NT2/D1 (cell line): ENCODE data around the gene LRRFIP1.

Source experiments
- DNase-seq: peaks from one replicate; pipeline ENCODE4 v3.0.0-alpha.2; 2011; ENCODE audit warnings: low read depth, low spot score
- H3K27me3 ChIP-seq: 2 replicates; pipeline ENCODE4 v1.6.0; 2011; ENCODE audit warnings: mild to moderate bottlenecking; ENCODE audit not compliant: insufficient read length, insufficient read depth
- H3K36me3 ChIP-seq: 2 replicates; pipeline ENCODE4 v1.6.1; 2011; ENCODE audit warnings: mild to moderate bottlenecking, low read length, mixed read lengths; ENCODE audit not compliant: insufficient read depth, insufficient read length
- H3K4me1 ChIP-seq: 2 replicates; pipeline ENCODE4 v1.5.1; 2011; ENCODE audit not compliant: insufficient read depth, insufficient read length
- H3K4me3 ChIP-seq: 2 replicates; pipeline ENCODE4 v1.5.1; 2011; ENCODE audit warnings: low read depth; ENCODE audit not compliant: insufficient read length
- H3K9ac ChIP-seq: 2 replicates; pipeline ENCODE4 v1.6.0; 2011; ENCODE audit warnings: low read depth; ENCODE audit not compliant: insufficient read length
- H3K9me3 ChIP-seq: 2 replicates; pipeline ENCODE4 v1.5.1; 2011; ENCODE audit warnings: mild to moderate bottlenecking, low read length; ENCODE audit not compliant: insufficient read depth
- SUZ12 ChIP-seq: IDR thresholded peaks from 2 replicates; pipeline ENCODE4 v1.6.1; 2011; ENCODE audit not compliant: insufficient read length, insufficient read depth; ENCODE audit errors: extremely low read depth
- YY1 ChIP-seq: IDR thresholded peaks from 2 replicates; pipeline ENCODE4 v1.6.1; 2011; ENCODE audit not compliant: insufficient read length, insufficient read depth
- ZNF274 ChIP-seq: IDR thresholded peaks from 2 replicates; pipeline ENCODE4 v1.6.1; 2011; ENCODE audit warnings: mild to moderate bottlenecking, low read depth, low read length

LRRFIP1 gene

GRCh38 chr2:237718277-237718634 is 90.9 kb downstream of the LRRFIP1 start:
- H3K36me3 ChIP-seq: peaks cover 18% of the 10 kb centered on the region
- H3K27me3 ChIP-seq: no peaks in the 10 kb centered on the region
- no peak overlapping the region for H3K4me3 ChIP-seq
- H3K9ac ChIP-seq: no peak overlapping the region
- TF ChIP-seq YY1: no peak
- no peak for TF ChIP-seq ZNF274
- TF ChIP-seq SUZ12: no peak
- H3K4me1 ChIP-seq: peaks cover 9% of the 10 kb centered on the region
- no peak for DNase-seq
- no peaks in the 10 kb centered on the region for H3K9me3 ChIP-seq

DNA sequence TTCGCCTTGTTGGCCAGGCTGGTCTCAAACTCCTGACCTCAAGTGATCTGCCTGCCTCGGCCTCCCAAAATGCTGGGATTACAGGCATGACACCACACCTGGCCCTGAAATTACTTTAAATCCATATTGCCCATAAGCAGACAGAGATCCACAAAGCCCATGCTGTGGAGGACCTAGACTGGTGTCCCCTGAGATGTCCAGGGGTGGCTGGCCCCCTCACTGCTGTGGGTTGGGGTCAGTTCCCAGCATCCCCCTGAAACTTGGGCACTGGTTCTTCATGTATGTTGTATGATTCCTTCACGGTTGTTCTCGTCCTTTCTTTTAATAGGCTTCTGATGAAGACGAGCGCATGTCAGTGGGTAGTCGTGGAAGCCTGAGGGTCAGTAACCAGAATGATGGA is 93.1 kb downstream of the LRRFIP1 start:
- peaks cover 11% of the 10 kb centered on the region for H3K4me1 ChIP-seq
- TF ChIP-seq ZNF274 (no peak), SUZ12 (no peak), YY1 (no peak)
- no peaks in the 10 kb centered on the region for H3K27me3 ChIP-seq
- DNase-seq: no peak
- no peak overlapping the region for H3K4me3 ChIP-seq
- H3K36me3 ChIP-seq: peaks cover 26% of the 10 kb centered on the region
- no peaks in the 10 kb centered on the region for H3K9me3 ChIP-seq
- no peak overlapping the region for H3K9ac ChIP-seq

DNA sequence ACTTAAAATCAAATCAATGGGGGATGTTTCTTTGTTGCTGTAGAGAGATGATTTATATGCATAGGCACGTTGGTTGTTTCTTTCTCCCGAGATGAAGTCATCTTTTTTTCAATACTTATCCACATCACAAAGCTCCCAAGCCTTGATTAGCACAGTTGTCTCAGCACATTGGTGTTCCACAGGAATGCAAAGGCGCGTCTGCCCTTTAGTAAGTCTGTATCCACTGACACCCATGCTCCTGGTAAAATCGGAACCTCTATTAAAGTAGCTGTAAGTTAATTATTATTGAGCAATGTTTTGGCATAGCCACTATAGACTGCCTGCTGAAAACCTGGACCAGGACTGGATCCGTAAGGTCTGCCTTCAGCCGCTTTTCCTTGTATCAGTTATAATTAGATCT is 93.6 kb downstream of the LRRFIP1 start:
- Histone ChIP-seq H3K9ac (no peak overlapping the region), H3K4me1 (peaks cover 8% of the 10 kb centered on the region), H3K9me3 (no peaks in the 10 kb centered on the region), H3K36me3 (peaks cover 30% of the 10 kb centered on the region), H3K4me3 (no peak overlapping the region), H3K27me3 (no peaks in the 10 kb centered on the region)
- TF ChIP-seq ZNF274 (no peak), YY1 (no peak), SUZ12 (no peak)
- DNase-seq: no peak

DNA sequence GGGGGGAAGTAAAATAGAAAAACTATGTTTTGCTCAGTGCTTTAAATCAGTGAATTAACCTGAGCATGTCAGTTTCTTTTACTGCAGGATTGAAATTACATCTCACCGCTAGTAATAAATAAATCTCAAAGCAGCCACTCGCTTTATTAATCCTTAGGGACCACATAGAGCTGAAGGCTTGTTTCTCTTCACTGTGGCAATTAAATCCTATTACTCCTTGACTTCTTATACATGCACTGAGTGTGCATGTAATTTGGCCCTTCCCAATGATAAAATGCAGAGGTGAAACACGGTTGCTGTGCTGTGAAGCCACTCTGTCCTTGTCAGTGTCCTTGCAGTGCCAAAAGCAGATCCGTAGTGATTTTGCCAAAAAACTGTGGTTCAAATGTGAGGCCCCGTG is 94.1 kb downstream of the LRRFIP1 start:
- peaks cover 35% of the 10 kb centered on the region for H3K36me3 ChIP-seq
- H3K9me3 ChIP-seq: no peaks in the 10 kb centered on the region
- TF ChIP-seq YY1: no peak
- no peak for TF ChIP-seq SUZ12
- no peaks in the 10 kb centered on the region for H3K27me3 ChIP-seq
- no peak overlapping the region for H3K4me3 ChIP-seq
- H3K9ac ChIP-seq: no peak overlapping the region
- no peak for DNase-seq
- H3K4me1 ChIP-seq: peaks cover 8% of the 10 kb centered on the region

DNA sequence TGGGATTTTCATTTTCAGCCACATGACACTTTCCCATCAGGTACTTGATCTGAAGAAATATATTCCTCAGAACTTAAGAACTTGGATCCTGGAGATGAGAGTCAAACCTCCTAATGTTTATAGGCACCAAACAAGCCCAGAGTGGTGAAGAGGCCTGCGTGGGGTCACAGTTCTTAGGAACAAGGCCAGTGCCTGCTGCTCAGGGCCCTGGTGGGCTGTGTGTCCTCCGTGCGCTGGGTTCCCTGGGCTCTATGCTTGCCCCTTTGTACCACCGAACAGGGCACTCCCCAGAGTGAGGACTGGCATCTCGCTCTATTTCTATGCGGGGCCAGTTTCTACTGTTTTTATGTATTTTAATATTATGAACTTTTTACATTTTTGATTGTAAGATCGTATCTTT is 95.2 kb downstream of the LRRFIP1 start:
- Histone ChIP-seq H3K27me3 (no peaks in the 10 kb centered on the region), H3K9ac (no peak overlapping the region), H3K9me3 (no peaks in the 10 kb centered on the region), H3K36me3 (peaks cover 37% of the 10 kb centered on the region), H3K4me3 (no peak overlapping the region), H3K4me1 (peaks cover 6% of the 10 kb centered on the region)
- DNase-seq: no peak
- no peak for TF ChIP-seq SUZ12
- TF ChIP-seq ZNF274: no peak
- TF ChIP-seq YY1: no peak

DNA sequence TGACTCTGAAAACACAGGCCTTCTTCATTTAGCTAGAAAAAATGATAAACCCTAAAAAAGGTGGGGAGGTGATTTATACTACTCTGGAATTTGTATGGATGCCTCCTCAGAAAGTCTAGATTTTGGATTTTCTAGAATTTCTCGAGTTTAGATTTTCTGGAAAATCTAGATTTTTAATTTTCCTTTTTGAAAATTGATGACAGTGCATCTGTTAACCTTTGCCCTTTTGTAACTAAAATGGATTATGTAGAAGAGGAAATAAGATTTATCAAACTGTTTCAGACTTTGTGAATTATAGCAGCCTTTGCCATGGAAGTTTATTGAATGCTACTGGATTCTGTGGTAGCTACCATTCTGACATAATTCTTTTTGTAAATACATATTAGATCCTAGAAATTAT is 95.6 kb downstream of the LRRFIP1 start:
- peaks cover 36% of the 10 kb centered on the region for H3K36me3 ChIP-seq
- peaks cover 6% of the 10 kb centered on the region for H3K4me1 ChIP-seq
- H3K9ac ChIP-seq: no peak overlapping the region
- no peaks in the 10 kb centered on the region for H3K9me3 ChIP-seq
- DNase-seq: no peak
- no peak overlapping the region for H3K4me3 ChIP-seq
- TF ChIP-seq YY1: no peak
- no peak for TF ChIP-seq SUZ12
- no peak for TF ChIP-seq ZNF274
- no peaks in the 10 kb centered on the region for H3K27me3 ChIP-seq

DNA sequence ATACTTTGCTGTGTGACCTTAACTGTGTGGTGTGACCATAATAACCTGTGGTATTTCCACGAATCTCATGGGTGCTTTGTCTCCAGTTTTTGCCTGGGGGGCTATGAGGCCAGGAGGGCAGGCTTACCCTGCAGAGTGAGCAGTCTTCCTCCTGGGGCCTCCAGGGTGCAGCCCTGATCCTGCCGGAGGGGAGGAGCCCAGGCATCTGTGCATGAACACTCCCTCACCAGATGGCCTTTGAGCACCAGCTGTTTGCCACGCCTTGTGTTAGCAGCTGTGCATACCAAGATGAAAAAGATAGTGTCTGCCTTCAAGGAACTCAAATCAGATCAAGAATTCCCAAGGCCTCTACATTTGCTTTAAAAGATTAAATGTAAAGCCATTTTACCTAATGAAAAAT is 96.2 kb downstream of the LRRFIP1 start:
- TF ChIP-seq SUZ12: no peak
- Histone ChIP-seq H3K36me3 (peaks cover 31% of the 10 kb centered on the region), H3K9me3 (no peaks in the 10 kb centered on the region), H3K9ac (no peak overlapping the region), H3K4me3 (no peak overlapping the region), H3K4me1 (peaks cover 6% of the 10 kb centered on the region), H3K27me3 (no peaks in the 10 kb centered on the region)
- peak; percentile 28 for DNase-seq
